OCI-LY3 (cell line): Measurements from ENCODE around the gene TRIM50.

Experiments
- H2AFZ ChIP-seq: fragments of 200-600, 300-600 bp; shearing (Covaris generic); 2 replicates; pipeline ENCODE4 v1.6.0; 2014; ENCODE audit warnings: antibody characterized with exemption, low read depth, low read length
- H3K27ac ChIP-seq: fragments of 200-600, 300-600 bp; sonication (generic); 2 replicates; pipeline ENCODE4 v1.5.1; 2014; ENCODE audit warnings: mild to moderate bottlenecking, low read length, moderate library complexity, mixed read lengths
- H3K27me3 ChIP-seq: fragments of 200-600, 300-600 bp; sonication (generic); 2 replicates; pipeline ENCODE4 v1.6.1; 2014; ENCODE audit warnings: low read depth, low read length, mixed read lengths
- H3K36me3 ChIP-seq: fragments of 200-600, 300-600 bp; sonication (generic); replicated peaks from 2 replicates; pipeline ENCODE3; 2014; ENCODE audit warnings: low read depth, low read length, mixed read lengths
- H3K4me1 ChIP-seq: fragments of 300-600, 200-600 bp; sonication (generic); 2 replicates; pipeline ENCODE4 v1.6.1; 2014; ENCODE audit warnings: low read length, mixed read lengths
- H3K4me2 ChIP-seq: fragments of 200-600, 300-600 bp; sonication (generic); 2 replicates; pipeline ENCODE4 v1.6.1; 2014; ENCODE audit warnings: low read length, mixed read lengths
- H3K4me3 ChIP-seq: fragments of 300-600, 200-600 bp; sonication (generic); 2 replicates; pipeline ENCODE4 v1.5.1; 2014; ENCODE audit warnings: antibody characterized with exemption, mild to moderate bottlenecking, low read length, moderate library complexity
- H3K79me2 ChIP-seq: fragments of 300-600, 200-600 bp; shearing (Covaris generic); 2 replicates; pipeline ENCODE4 v1.6.1; 2014; ENCODE audit warnings: mild to moderate bottlenecking, low read length, mixed read lengths
- H3K9ac ChIP-seq: fragments of 300-600, 200-600 bp; shearing (Covaris generic); 2 replicates; pipeline ENCODE4 v1.6.0; 2014; ENCODE audit warnings: mild to moderate bottlenecking, low read length, moderate library complexity
- H3K9me3 ChIP-seq: fragments of 200-600, 300-600 bp; shearing (Covaris generic); 2 replicates; pipeline ENCODE4 v1.6.1; 2014; ENCODE audit warnings: low read length, mixed read lengths; ENCODE audit not compliant: insufficient read depth
- H4K20me1 ChIP-seq: fragments of 200-600, 300-600 bp; sonication (generic); 2 replicates; pipeline ENCODE4 v1.6.1; 2016; ENCODE audit warnings: low read length, mixed read lengths; ENCODE audit not compliant: insufficient read depth
- CTCF ChIP-seq: fragments of 200-600, 300-600 bp; sonication (generic); IDR thresholded peaks from 2 replicates; pipeline ENCODE4 v1.5.1; 2014; ENCODE audit warnings: antibody characterized with exemption, low read length, low read depth
- EZH2phosphoT487 ChIP-seq: fragments of 200-600 bp; shearing (Covaris generic); IDR thresholded peaks from 2 replicates; pipeline ENCODE4 v1.6.1; 2018; ENCODE audit warnings: antibody characterized with exemption, mixed run types, low read depth

TRIM50 gene

GRCh38 chr7:73358590-73359275, 30.9 kb upstream of the TRIM50 start:
- H3K36me3 ChIP-seq, result no peaks in the 10 kb centered on the region
- no peaks in the 10 kb centered on the region for H3K4me1 ChIP-seq
- no peaks in the 10 kb centered on the region for H3K27me3 ChIP-seq
- no peak for TF ChIP-seq EZH2phosphoT487
- TF ChIP-seq CTCF, result no peak
- H3K9ac ChIP-seq, result no peak overlapping the region
- no peaks in the 10 kb centered on the region for H3K79me2 ChIP-seq
- H2AFZ ChIP-seq, result no peak overlapping the region
- H3K27ac ChIP-seq, result no peak overlapping the region
- no peaks in the 10 kb centered on the region for H3K9me3 ChIP-seq
- no peak overlapping the region for H3K4me3 ChIP-seq
- no peak overlapping the region for H3K4me2 ChIP-seq
- H4K20me1 ChIP-seq, result no peaks in the 10 kb centered on the region

DNA sequence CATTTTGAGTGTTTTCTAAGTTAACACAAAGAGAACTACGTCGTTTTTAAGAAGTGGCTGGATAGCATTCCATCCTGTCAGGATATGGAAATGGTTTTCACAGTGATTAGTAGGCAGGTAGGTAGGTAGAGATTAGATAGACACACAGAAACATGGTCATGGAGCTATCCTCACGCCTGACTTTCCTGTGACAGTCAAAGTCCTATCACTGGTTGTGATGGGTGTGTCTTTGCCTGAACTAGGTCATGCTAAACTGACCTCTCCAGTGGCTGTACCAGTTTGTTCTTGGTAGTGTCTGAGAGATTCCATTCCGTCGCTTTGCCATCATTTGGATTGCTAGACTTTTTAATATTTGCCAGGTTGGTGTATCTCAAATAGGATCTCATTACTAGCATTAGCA, 28.3 kb upstream of the TRIM50 start:
- H3K4me2 ChIP-seq, result no peak overlapping the region
- H2AFZ ChIP-seq, result no peak overlapping the region
- no peaks in the 10 kb centered on the region for H3K36me3 ChIP-seq
- H3K27ac ChIP-seq, result no peak overlapping the region
- H3K4me1 ChIP-seq, result no peaks in the 10 kb centered on the region
- TF ChIP-seq EZH2phosphoT487 (no peak), CTCF (no peak)
- H3K9me3 ChIP-seq, result no peaks in the 10 kb centered on the region
- no peak overlapping the region for H3K9ac ChIP-seq
- H3K4me3 ChIP-seq, result no peak overlapping the region
- H3K27me3 ChIP-seq, result no peaks in the 10 kb centered on the region
- no peaks in the 10 kb centered on the region for H4K20me1 ChIP-seq
- H3K79me2 ChIP-seq, result no peaks in the 10 kb centered on the region

DNA sequence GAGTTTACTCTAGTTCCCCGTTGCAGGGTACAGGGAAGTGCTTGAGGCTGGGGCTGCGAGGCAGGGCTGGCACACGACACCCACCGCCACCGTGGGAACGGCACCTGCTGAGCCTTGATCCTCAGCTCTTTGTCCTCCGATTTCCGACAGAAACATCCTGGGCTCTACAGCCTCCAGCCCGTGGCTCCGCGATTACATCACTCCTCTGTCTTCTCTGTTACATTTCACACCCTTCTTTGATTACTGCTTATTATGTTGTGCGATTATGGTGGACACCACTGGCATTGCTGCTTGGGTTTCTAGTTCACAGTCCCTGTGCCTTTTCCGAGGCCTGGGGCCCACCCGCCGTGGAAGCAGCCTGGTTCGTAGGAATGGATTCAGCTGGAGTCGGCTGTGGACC, 26.9 kb upstream of the TRIM50 start:
- H4K20me1 ChIP-seq, result no peaks in the 10 kb centered on the region
- no peak for TF ChIP-seq EZH2phosphoT487
- TF ChIP-seq CTCF, result no peak
- H2AFZ ChIP-seq, result no peak overlapping the region
- no peaks in the 10 kb centered on the region for H3K4me1 ChIP-seq
- H3K4me2 ChIP-seq, result no peak overlapping the region
- H3K9ac ChIP-seq, result no peak overlapping the region
- no peaks in the 10 kb centered on the region for H3K27me3 ChIP-seq
- no peaks in the 10 kb centered on the region for H3K9me3 ChIP-seq
- no peaks in the 10 kb centered on the region for H3K79me2 ChIP-seq
- H3K27ac ChIP-seq, result no peak overlapping the region
- no peaks in the 10 kb centered on the region for H3K36me3 ChIP-seq
- H3K4me3 ChIP-seq, result no peak overlapping the region

DNA sequence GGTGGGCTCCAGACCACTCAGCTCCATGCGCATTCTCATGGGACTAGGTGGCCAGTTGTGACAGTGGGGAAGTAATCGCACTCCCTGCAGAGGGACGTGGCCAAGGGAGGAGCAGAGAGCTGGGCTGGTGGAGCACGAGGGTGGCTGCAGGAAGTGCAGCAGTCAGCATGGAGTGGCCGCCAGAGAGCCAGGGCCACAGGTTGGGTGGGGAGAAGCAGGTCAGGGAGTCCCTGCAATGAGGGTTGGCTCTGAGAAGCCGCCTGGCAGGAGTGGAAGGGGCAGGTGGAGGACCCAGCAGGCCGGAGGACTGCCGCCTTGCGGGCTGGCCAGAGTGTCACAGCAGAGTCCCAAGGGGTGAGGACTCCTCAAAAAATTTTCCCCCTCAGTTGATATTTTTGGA, 26.3 kb upstream of the TRIM50 start:
- Histone ChIP-seq H4K20me1 (no peaks in the 10 kb centered on the region), H2AFZ (no peak overlapping the region), H3K27me3 (no peaks in the 10 kb centered on the region), H3K4me2 (no peak overlapping the region), H3K9ac (no peak overlapping the region), H3K27ac (no peak overlapping the region), H3K4me1 (no peaks in the 10 kb centered on the region), H3K9me3 (no peaks in the 10 kb centered on the region), H3K4me3 (no peak overlapping the region), H3K36me3 (no peaks in the 10 kb centered on the region), H3K79me2 (no peaks in the 10 kb centered on the region)
- no peak for TF ChIP-seq EZH2phosphoT487
- no peak for TF ChIP-seq CTCF
